B cell (primary cell): ENCODE data around the gene CADPS. TPM values are rescaled to one million over a fixed set of nuclear protein-coding genes. Genes with fewer than 3 reads are reported as not detected.

Experiments used
- ATAC-seq: fragments of 200-7000 bp; cut with Tn5 transposase; one replicate; pipeline ENCODE4 v1.10.0; 2021; ENCODE audit warnings: low read depth, mild to moderate bottlenecking, moderate number of reproducible peaks, moderate library complexity
- CTCF ChIA-PET: fragments of 350-600 bp; sonication (Branson Sonifier 250); formaldehyde crosslinking; loops from one replicate; lab custom pipeline; 2021; ENCODE audit warnings: antibody characterized with exemption, inconsistent platforms; lab: Charles Lee
- POLR2A ChIA-PET: fragments of 350-600 bp; sonication (Branson Sonifier 250); formaldehyde crosslinking; loops from one replicate; lab custom pipeline; 2021; ENCODE audit warnings: antibody characterized with exemption; lab: Charles Lee
- DNase-seq: peaks from one replicate; pipeline ENCODE4 v3.0.0; 2013
- H2AFZ ChIP-seq: 2 replicates; pipeline ENCODE4 v1.6.1; 2012; ENCODE audit warnings: mild to moderate bottlenecking, low read depth, low read length; ENCODE audit not compliant: insufficient read depth, poor library complexity, severe bottlenecking
- H3K27ac ChIP-seq, 2 donors: 1 replicate in 1 of 2; 2 replicates in 1 of 2; pipeline ENCODE4 v1.5.1; 2012 to 2013; ENCODE audit warnings: low read length in 2 of 2, mild to moderate bottlenecking in 2 of 2, moderate library complexity in 1 of 2
- H3K27me3 ChIP-seq, 4 experiments: fragments of 200-600 bp in 1 of 4; sonication (generic) in 1 of 4; replicated peaks in 1 of 4; 1 replicate in 2 of 4; 2 replicates in 2 of 4; pipeline versions ENCODE4 v1.6.1 to v1.7.0; 2013 to 2016; ENCODE audit warnings: low read length in 3 of 4, mild to moderate bottlenecking in 2 of 4, mixed read lengths in 1 of 4, moderate library complexity in 1 of 4; ENCODE audit not compliant: insufficient read depth in 4 of 4, control insufficient read depth in 3 of 4; ENCODE audit errors: control extremely low read depth in 1 of 4
- H3K36me3 ChIP-seq, 2 experiments: replicated peaks in 1 of 2; 1 replicate in 1 of 2; 2 replicates in 1 of 2; pipeline versions ENCODE4 v1.6.1 to v1.7.1; 2013; ENCODE audit warnings: low read length in 1 of 2; ENCODE audit not compliant: insufficient read depth in 2 of 2, control insufficient read depth in 1 of 2; ENCODE audit errors: control extremely low read depth in 1 of 2, extremely low read depth in 1 of 2
- H3K4me1 ChIP-seq, 2 donors: fragments of 200-600 bp in 1 of 2; sonication (generic) in 1 of 2; 1 replicate in 1 of 2; 2 replicates in 1 of 2; pipeline versions ENCODE4 v1.5.1 to v1.6.1; 2013 to 2017; ENCODE audit warnings: low read length in 2 of 2; ENCODE audit not compliant: control insufficient read depth in 2 of 2, insufficient read depth in 2 of 2
- H3K4me2 ChIP-seq: replicated peaks from 2 replicates; pipeline ENCODE3; 2012; ENCODE audit warnings: mild to moderate bottlenecking, low read depth, low read length; ENCODE audit not compliant: poor library complexity, severe bottlenecking
- H3K4me3 ChIP-seq, 5 experiments: fragments of 200-600 bp in 1 of 5; sonication (generic) in 1 of 5; 1 replicate in 3 of 5; 2 replicates in 2 of 5; pipeline versions ENCODE4 v1.5.1 to v1.7.0; 2011 to 2016; ENCODE audit warnings: low read length in 4 of 5, mild to moderate bottlenecking in 4 of 5, low read depth in 2 of 5, control low read depth in 1 of 5, moderate library complexity in 1 of 5; ENCODE audit not compliant: insufficient read depth in 1 of 5; ENCODE audit errors: control extremely low read depth in 1 of 5, extremely low read depth in 1 of 5
- H3K79me2 ChIP-seq: fragments of 200-600 bp; sonication (generic); one replicate; pipeline ENCODE4 v1.6.0; 2016; ENCODE audit warnings: low read length; ENCODE audit not compliant: control insufficient read depth, insufficient read depth
- H3K9ac ChIP-seq: fragments of 200-600 bp; sonication (generic); 2 replicates; pipeline ENCODE4 v1.6.1; 2017; ENCODE audit warnings: mild to moderate bottlenecking, low read length, moderate library complexity
- H3K9me3 ChIP-seq, 3 donors: one replicate each; pipeline versions ENCODE4 v1.6.1 to v1.7.1; 2013; ENCODE audit warnings: low read length in 2 of 3; ENCODE audit not compliant: control insufficient read depth in 2 of 3, insufficient read depth in 1 of 3; ENCODE audit errors: control extremely low read depth in 1 of 3
- H4K20me1 ChIP-seq: 2 replicates; pipeline ENCODE4 v1.6.0; 2012; ENCODE audit warnings: mild to moderate bottlenecking, low read length; ENCODE audit not compliant: insufficient read depth, control insufficient read depth, poor library complexity, severe bottlenecking
- H3K27ac Mint-ChIP-seq: one replicate; pipeline ENCODE4 v1.8.0; 2021; ENCODE audit warnings: mixed read lengths
- H3K27me3 Mint-ChIP-seq: one replicate; pipeline ENCODE4 v1.8.0; 2021; ENCODE audit warnings: mixed read lengths
- H3K4me1 Mint-ChIP-seq: one replicate; pipeline ENCODE4 v1.8.0; 2021; ENCODE audit warnings: mixed read lengths
- H3K4me3 Mint-ChIP-seq: one replicate; pipeline ENCODE4 v1.8.0; 2021; ENCODE audit warnings: mixed read lengths
- H3K9me3 Mint-ChIP-seq: one replicate; pipeline ENCODE4 v1.8.0; 2022; ENCODE audit warnings: mixed read lengths; ENCODE audit not compliant: insufficient read depth
- EZH2 ChIP-seq: IDR thresholded peaks from 2 replicates; pipeline ENCODE4 v1.6.1; 2012; ENCODE audit warnings: borderline replicate concordance, low read depth, mild to moderate bottlenecking, moderate library complexity, low read length; ENCODE audit not compliant: insufficient read depth, poor library complexity, severe bottlenecking
- WGBS: methylation state at CpG from one replicate; pipeline ENCODE4 v1.1.5; 2013; ENCODE audit warnings: missing lambda C conversion rate; ENCODE audit not compliant: insufficient coverage; 5-methylcytosine and 5-hydroxymethylcytosine counted together
- intact Hi-C: fragments of 100-400 bp; cut with micrococcal nuclease; formaldehyde crosslinking; loops from one replicate; pipeline ENCODE4 v1.10.0; 2022
- polyA plus RNA-seq: library from polyadenylated mRNA; depleted of rRNA; stranded (reverse); fragments of >200 nt; gene quantifications from 2 replicates; pipeline ENCODE4 v1.2.3, GENCODE V29; 2012
- total RNA-seq, 2 donors: library from RNA; stranded (reverse); fragments of 120-200 nt in 1 of 2; gene quantifications; 1 replicate in 1 of 2; 2 replicates in 1 of 2; pipeline versions ENCODE4 v1.2.3 to v1.2.4, GENCODE V29; 2013 to 2022
- TF ChIP-seq, protein P1 (sequence below): fragments of 200-600 bp; IDR thresholded peaks from one replicate; pipeline ENCODE4 v1.8.0; 2022; ENCODE audit warnings: antibody characterized with exemption, mild to moderate bottlenecking

Gene CADPS
- total and polyA plus RNA-seq, 2 donors (not counting 1 experiment from before 2014, with no cell fraction given), result 0.16 to 0.22 TPM

DNA sequence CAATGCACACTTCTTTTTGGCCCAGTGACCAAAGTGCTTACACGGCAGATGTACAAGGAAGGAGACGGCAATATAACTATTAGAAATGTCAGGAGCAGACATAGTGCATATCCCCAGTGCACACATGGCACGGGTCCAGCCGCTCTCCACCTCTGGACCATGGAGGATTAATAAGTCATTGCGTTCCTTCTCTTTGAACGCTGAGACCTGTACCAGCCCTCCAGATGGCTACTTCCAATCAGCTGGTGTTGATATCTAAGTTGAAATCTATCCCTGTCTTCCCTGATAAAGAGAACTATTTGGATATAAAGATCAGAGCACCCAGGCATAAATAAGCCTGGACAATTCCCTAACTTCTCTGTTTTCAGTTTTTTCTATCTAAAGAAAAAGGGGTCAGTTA, 212.5 kb downstream of the CADPS start:
- 88% methylated on average over 4 of the region's 6 CpGs for WGBS
- CTCF ChIA-PET, result no interaction called here
- Mint-ChIP-seq H3K4me1 (no peaks in the 10 kb centered on the region), H3K4me3 (no peak overlapping the region), H3K9me3 (no peaks in the 10 kb centered on the region), H3K27ac (no peak overlapping the region), H3K27me3 (peaks cover 3% of the 10 kb centered on the region)
- Histone ChIP-seq H3K36me3 (no peaks in the 10 kb centered on the region), H3K27ac (no peak overlapping the region), H3K4me3 (no peak overlapping the region), H4K20me1 (no peaks in the 10 kb centered on the region), H3K27me3 (no peaks in the 10 kb centered on the region), H3K79me2 (no peaks in the 10 kb centered on the region), H3K9ac (no peak overlapping the region), H3K9me3 (no peaks in the 10 kb centered on the region), H3K4me1 (no peaks in the 10 kb centered on the region), H3K4me2 (no peak overlapping the region), H2AFZ (no peak overlapping the region)
- ATAC-seq, result no peak
- POLR2A ChIA-PET, result no interaction called here
- DNase-seq, result no peak
- intact Hi-C loops, result loop anchor here (10.0 kb wide), 1 partner anchor 562 kb away; no protein-coding TSS in a partner anchor
- TF ChIP-seq EZH2, result no peak
- TF ChIP-seq, protein P1, sequence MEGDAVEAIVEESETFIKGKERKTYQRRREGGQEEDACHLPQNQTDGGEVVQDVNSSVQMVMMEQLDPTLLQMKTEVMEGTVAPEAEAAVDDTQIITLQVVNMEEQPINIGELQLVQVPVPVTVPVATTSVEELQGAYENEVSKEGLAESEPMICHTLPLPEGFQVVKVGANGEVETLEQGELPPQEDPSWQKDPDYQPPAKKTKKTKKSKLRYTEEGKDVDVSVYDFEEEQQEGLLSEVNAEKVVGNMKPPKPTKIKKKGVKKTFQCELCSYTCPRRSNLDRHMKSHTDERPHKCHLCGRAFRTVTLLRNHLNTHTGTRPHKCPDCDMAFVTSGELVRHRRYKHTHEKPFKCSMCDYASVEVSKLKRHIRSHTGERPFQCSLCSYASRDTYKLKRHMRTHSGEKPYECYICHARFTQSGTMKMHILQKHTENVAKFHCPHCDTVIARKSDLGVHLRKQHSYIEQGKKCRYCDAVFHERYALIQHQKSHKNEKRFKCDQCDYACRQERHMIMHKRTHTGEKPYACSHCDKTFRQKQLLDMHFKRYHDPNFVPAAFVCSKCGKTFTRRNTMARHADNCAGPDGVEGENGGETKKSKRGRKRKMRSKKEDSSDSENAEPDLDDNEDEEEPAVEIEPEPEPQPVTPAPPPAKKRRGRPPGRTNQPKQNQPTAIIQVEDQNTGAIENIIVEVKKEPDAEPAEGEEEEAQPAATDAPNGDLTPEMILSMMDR, result no peak

GRCh38 chr3:62659660-62660059, 215.6 kb downstream of the CADPS start:
- no peaks in the 10 kb centered on the region for H3K4me1 Mint-ChIP-seq
- 27% methylated on average over 3 of the region's 4 CpGs for WGBS
- no peak for ATAC-seq
- Histone ChIP-seq H3K79me2 (no peaks in the 10 kb centered on the region), H3K4me3 (no peak overlapping the region), H3K4me1 (no peaks in the 10 kb centered on the region), H3K27me3 (no peaks in the 10 kb centered on the region), H3K9ac (no peak overlapping the region), H3K27ac (no peak overlapping the region), H3K9me3 (no peaks in the 10 kb centered on the region), H4K20me1 (no peaks in the 10 kb centered on the region), H3K4me2 (no peak overlapping the region), H3K36me3 (no peaks in the 10 kb centered on the region), H2AFZ (no peak overlapping the region)
- no peaks in the 10 kb centered on the region for H3K27me3 Mint-ChIP-seq
- intact Hi-C loops, result loop anchor here (10.0 kb wide), 1 partner anchor 565 kb away; no protein-coding TSS in a partner anchor
- H3K4me3 Mint-ChIP-seq, result no peak overlapping the region
- POLR2A ChIA-PET, result no interaction called here
- H3K9me3 Mint-ChIP-seq, result no peaks in the 10 kb centered on the region
- TF ChIP-seq, protein P1, result no peak
- no peak for TF ChIP-seq EZH2
- CTCF ChIA-PET, result interaction anchor here (0.6 kb wide), 1 partner anchor 13 kb away, joined by 3 read pairs; no protein-coding TSS in a partner anchor
- DNase-seq, result no peak
- H3K27ac Mint-ChIP-seq, result no peak overlapping the region
